HG03558 (cell line): ENCODE results near the gene USP48.
"Not testable (repeated sequence)": the region's sequence is repeated elsewhere in the genome, so short reads cannot be mapped to it uniquely, and the experiment has no call there.

Source experiments
- ATAC-seq: cut with Tn5 transposase; IDR thresholded peaks from one replicate; pipeline ENCODE4 v1.9.1; 2021; ENCODE audit warnings: moderate number of reproducible peaks; ENCODE audit not compliant: unreplicated experiment; ENCODE audit errors: extremely low read depth

Gene USP48

DNA sequence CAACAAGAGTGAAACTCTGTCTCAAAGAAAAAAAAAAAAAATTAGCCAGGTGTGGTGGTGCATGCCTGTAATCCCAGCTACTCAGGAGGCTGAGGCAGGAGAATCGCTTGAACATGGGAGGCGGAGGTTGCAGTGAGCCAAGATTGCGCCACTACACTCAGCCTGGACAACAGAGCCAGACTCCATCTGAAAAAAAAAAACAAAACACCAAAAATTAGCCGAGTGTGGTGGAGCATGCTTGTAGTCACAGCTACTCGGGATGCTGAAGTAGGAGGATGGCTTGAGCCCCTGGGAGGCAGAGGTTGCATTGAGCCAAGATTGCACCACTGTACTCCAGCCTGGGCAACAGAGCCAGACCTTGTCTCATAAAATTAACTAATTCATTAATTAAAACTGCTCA lies 6.0 kb downstream of the USP48 start:
- not testable (repeated sequence) for ATAC-seq

- no peak for ATAC-seq
These were observed 6.9 kb downstream of the USP48 start for GRCh38 chr1:21775985-21776562.

DNA sequence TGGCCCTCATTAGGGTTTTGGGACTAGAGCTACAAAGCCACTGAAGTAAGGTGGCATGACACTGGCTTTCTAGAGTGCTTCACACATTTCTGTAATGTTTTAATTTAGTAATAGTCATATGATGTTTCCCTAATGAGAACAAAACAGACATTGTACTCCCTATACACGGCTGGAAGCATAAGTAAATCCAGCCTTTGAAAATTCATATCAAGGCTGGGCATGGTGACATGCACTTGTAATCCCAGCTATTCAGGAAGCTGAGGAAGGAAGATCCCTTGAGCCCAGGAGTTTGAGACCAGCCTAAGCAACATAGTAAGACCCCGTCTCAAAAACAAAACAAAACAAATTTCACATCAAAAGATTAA lies 7.4 kb downstream of the USP48 start:
- no peak for ATAC-seq

DNA sequence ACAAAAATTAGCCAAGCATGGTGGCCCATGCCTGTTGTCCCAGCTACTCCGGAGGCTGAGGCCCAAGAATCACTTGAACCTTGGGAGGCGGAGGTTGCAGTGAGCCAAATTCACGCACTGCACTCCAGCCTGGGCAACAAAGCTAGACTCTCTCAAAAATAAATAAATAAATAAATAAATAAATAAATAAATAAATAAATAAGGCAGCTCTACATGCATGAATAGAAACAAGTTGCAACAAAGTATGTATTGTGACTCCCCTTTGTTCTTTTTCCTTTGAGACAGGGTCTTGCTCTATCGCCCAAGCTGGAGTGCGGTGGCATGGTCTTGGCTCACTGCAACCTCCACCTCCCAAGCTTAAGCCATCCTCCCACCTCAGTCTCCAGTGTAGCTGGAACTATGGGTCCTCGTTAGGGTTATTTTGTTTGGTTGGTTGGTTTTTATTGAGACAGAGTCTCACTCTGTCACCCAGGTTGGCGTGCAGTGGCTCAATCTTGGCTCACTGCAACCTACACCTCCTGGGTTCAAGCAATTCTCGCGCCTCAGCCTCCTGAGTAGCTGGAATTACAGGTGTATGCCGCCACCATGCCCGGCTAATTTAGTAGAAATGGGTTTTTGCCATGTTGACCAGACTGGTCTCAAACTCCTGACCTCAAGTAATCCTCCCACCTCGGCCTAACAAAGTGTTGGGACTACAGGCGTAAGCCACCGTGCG lies 8.0 kb downstream of the USP48 start:
- no peak for ATAC-seq

DNA sequence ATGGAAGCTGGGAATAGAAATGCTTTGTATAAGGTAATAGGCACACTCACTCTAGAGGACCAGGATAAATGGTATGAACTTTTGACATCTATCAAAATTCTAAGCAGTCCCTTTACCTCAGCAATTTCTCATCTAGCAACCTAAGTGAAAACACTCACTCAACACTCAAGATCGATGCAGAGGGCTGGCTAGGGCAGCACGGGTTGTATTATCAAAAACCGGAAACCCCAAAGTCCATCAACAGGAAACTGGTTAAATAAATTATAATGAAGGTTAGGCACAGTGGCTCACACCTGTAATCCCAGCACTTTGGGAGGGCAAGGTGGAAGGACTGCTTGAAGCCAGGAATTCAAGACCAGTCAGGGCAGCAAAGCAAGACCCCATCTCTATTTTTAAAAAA lies 9.4 kb downstream of the USP48 start:
- no peak for ATAC-seq

GRCh38 chr1:21771672-21772071 lies 11.3 kb downstream of the USP48 start:
- not testable (repeated sequence) for ATAC-seq

GRCh38 chr1:21770602-21771001 lies 12.3 kb downstream of the USP48 start:
- ATAC-seq, result not testable (repeated sequence)

DNA sequence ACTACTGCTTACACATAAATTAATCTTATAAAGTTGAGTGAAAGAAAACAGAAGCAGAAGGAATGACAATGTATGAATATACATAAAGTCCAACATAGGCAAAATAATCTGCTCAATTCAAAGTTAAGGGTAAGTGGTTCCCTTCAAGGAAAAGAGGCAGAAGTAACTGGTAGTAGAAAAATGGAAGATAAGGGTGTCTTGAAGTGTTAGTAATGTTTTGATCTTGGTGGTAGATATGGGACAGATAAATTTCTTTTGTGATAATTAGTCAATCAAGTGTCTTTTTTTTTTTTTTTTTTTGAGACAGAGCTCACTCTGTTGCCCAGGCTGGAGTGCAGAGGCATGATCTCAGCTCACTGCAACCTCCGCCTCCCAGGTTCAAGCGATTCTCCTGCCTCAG lies 12.7 kb downstream of the USP48 start:
- no peak for ATAC-seq

DNA sequence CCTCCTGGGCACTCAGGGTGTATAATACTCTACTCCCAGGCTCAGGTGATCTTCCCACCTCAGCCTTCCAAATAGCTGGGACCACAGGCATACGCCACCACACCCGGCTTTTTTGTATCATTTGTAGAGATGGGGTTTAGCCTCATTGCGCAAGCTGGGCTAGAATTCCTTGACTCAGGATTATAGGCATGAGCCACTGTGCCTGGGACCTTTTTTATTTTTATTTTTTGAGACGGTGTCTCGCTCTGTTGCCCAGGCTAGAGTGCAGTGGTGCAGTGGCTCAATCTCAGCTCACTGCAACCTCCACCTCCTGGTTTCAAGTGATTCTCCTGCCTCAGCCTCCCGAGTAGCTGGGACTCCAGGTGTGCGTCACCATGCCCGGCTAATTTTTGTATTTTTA lies 15.8 kb downstream of the USP48 start:
- ATAC-seq, result not testable (repeated sequence)

DNA sequence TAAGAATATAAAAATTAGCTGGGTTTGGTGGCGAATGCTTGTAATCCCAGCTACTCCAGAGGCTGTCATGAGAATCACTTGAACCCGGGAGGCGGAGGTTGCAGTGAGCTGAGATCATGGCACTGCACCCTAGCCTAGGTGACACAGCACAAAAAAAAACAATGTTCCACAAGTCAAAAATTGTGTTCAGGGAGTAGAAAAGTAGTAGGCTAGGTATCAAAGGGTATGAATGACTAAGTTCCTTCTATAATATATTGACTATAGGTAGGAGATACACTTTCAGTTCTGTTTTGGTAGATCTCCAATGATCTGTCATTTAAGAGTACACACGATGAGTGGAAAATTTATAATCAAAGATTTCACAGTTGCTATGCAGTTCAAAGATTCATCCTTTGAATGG lies 16.7 kb downstream of the USP48 start:
- no peak for ATAC-seq

GRCh38 chr1:21764615-21765423 lies 18.1 kb downstream of the USP48 start:
- no peak for ATAC-seq

GRCh38 chr1:21763694-21764419 lies 19.1 kb downstream of the USP48 start:
- ATAC-seq, result no peak

- no peak for ATAC-seq
These were observed 19.7 kb downstream of the USP48 start for GRCh38 chr1:21763236-21763635.

DNA sequence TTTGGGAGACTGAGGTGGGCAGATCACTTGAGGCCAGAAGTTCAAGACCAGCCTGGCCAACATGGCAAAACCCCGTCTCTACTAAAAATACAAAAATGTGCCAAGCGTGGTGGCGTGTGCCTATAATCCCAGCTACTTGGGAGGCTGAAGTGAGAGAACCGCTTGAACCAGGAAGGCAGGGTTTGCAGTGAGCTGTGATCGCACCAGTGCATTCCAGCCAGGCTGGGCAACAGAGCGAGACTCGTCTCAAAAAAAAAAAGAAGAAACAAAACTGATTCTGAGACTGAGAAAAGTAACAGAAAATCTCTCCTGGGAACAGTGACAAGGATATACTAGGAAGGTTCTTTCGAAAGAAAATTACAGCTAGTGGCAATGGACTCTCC lies 20.9 kb downstream of the USP48 start:
- no peak for ATAC-seq

DNA sequence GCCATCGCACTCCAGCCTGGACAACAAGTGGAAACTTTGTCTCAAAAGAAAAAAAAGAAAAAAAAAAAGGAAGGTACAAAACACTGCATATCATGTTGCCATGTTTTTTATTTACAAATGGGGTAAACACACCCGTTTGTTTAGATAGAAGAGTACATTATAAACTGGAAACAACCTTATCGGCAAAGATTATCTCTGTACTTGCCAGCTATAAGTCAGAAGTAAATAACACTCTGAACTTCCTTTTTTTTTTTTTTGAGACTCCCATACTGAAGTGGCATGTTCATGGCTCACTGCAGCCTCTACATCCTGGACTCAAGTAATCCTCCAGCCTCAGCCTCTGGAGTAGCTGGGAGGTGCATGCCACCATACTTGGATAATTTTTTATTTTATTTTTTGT lies 21.9 kb downstream of the USP48 start:
- no peak for ATAC-seq

DNA sequence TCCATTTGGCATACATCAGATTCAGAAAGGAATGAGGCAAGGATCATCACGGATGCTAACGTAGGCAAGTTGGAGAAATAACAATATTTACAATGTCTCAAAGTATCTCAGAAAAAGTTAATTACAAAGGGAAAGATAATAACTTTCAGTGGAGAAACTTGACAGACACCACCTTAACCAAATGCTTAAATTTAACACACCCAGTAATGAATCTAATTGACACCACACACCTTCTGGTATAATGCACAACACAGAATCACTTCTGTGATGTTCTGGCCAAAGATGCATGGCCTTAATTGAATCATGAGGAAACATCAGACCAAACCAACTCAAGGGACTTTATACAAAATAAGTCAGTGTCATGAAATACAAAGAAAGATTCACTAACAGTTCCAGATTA lies 23.1 kb downstream of the USP48 start:
- no peak for ATAC-seq

DNA sequence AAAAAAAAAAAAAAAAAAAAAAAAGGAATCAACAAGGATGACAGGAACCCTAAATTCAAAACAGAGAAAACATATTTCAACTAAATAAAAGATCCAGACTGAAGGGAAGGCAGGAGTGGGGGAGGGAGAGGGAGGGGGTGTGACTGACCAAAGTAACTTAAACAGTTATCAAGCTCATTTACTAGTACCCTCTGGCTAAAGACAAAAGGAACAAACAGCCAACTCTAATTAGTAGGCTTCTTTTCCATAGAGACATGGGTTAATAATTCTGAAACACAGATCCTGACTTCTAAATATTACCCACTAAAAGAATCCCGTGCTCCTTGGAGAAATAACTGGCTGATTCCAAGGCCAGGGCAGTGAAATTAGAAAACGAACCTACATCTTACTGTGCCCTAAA lies 23.8 kb downstream of the USP48 start:
- no peak for ATAC-seq

GRCh38 chr1:21758614-21759013 lies 24.3 kb downstream of the USP48 start:
- ATAC-seq, result no peak

DNA sequence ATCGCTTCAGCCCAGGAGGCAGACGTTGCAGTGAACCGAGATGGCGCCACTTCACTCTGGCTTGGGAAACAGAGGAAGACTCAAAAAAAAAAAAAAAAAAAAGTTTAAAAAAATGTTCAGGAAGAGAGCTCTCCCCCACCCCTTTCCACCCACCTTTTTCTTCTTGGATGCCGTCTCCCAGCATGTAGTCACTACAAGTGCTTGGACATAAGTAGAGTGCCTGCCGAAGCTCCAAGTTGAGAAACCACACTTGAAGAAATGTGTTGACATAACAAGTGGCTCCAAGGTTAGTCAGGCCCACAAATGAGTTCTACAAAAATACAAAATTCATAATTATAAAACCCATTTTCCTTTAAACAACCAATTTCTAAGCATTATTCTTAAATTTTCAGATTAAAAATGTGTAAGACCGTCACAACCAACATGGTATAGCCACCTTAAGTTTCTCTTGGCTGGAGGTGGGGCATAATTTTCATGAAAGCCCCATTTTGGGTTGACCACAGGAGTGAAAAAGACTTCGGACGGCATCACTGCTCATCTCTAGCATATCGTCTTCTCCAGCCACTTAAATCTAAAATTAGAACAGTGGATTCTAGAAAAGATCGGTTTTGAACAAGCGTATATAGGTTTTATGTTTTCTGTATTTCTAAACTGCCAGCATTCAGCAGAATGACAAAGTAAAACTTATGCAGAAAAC lies 26.4 kb downstream of the USP48 start:
- no peak for ATAC-seq

DNA sequence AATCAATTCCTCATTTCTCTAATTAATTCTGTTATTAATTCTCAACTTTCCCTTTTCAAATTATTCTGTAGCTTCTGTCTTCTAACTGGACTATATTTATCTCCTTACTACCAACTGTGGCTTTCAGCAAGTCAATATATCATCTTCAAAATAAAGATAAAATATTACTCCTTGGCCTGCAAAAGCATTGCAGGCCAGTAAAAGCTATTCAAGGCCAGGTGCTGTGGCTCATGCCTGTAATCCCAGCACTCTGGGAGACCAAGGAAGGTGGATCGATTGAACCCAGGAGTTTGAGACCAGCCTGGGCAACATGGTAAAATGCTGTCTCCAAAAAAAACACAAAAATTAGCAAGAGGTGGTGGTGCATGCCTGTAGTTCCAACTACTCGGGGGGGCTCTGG lies 27.9 kb downstream of the USP48 start:
- ATAC-seq, result no peak
